ENCODE results near the gene CFAP46. TPM values are rescaled to one million over a fixed set of nuclear protein-coding genes. Genes with fewer than 3 reads are reported as not detected.
"Not testable (repeated sequence)": the region's sequence is repeated elsewhere in the genome, so short reads cannot be mapped to it uniquely, and the experiment has no call there.

Gene CFAP46
- total RNA-seq, 1 experiment from 2014 or later: not detected

GRCh38 chr10:132924046-132924952 lies 18.1 kb downstream of the CFAP46 start:
- CTCF ChIA-PET: no interaction called here
- BruUV-seq (replicated peaks): no TSS peak
- intact Hi-C loops (cut with micrococcal nuclease; ENCODE audit: unreplicated experiment): no loop called here

GRCh38 chr10:132923384-132923783 lies 19.0 kb downstream of the CFAP46 start:
- H3K4me3 Mint-ChIP-seq (ENCODE audit: low read depth, unreplicated experiment); CTCF ChIA-PET; H3K36me3 Mint-ChIP-seq (ENCODE audit: insufficient read depth, unreplicated experiment): not testable (repeated sequence)

More at GRCh38 chr10:132924046-132924952, 18.1 kb downstream of the CFAP46 start:
- no peak for TF ChIP-seq CTCF (IDR thresholded peaks at IDR 0.05; ENCODE audit: unreplicated experiment)
- Mint-ChIP-seq H3K36me3 (ENCODE audit: insufficient read depth, unreplicated experiment) (no peaks in the 10 kb centered on the region), H3K4me1 (ENCODE audit: low read depth, unreplicated experiment) (no peaks in the 10 kb centered on the region), H3K27ac (ENCODE audit: unreplicated experiment) (no peak overlapping the region), H3K27me3 (ENCODE audit: unreplicated experiment) (no peaks in the 10 kb centered on the region), H3K4me3 (ENCODE audit: low read depth, unreplicated experiment) (no peak overlapping the region), H3K9me3 (ENCODE audit: low read depth, unreplicated experiment) (no peaks in the 10 kb centered on the region)
- DNase-seq: no peak

GRCh38 chr10:132922872-132923271 lies 19.5 kb downstream of the CFAP46 start:
- H3K9me3 Mint-ChIP-seq (ENCODE audit: low read depth, unreplicated experiment): no peaks in the 10 kb centered on the region
- no peak for TF ChIP-seq CTCF (IDR thresholded peaks at IDR 0.05; ENCODE audit: unreplicated experiment)
- H3K4me3 Mint-ChIP-seq (ENCODE audit: low read depth, unreplicated experiment): no peak overlapping the region
- H3K36me3 Mint-ChIP-seq (ENCODE audit: insufficient read depth, unreplicated experiment): no peaks in the 10 kb centered on the region
- CTCF ChIA-PET: no interaction called here
- no peak overlapping the region for H3K27ac Mint-ChIP-seq (ENCODE audit: unreplicated experiment)
- no peaks in the 10 kb centered on the region for H3K27me3 Mint-ChIP-seq (ENCODE audit: unreplicated experiment)
- BruUV-seq (replicated peaks): no TSS peak
- DNase-seq: no peak
- intact Hi-C loops (cut with micrococcal nuclease; ENCODE audit: unreplicated experiment): no loop called here
- no peaks in the 10 kb centered on the region for H3K4me1 Mint-ChIP-seq (ENCODE audit: low read depth, unreplicated experiment)

More at GRCh38 chr10:132923384-132923783, 19.0 kb downstream of the CFAP46 start:
- BruUV-seq (replicated peaks); H3K27ac Mint-ChIP-seq (ENCODE audit: unreplicated experiment); DNase-seq; H3K9me3 Mint-ChIP-seq (ENCODE audit: low read depth, unreplicated experiment); H3K27me3 Mint-ChIP-seq (ENCODE audit: unreplicated experiment); intact Hi-C loops (cut with micrococcal nuclease; ENCODE audit: unreplicated experiment); H3K4me1 Mint-ChIP-seq (ENCODE audit: low read depth, unreplicated experiment): not testable (repeated sequence)

- no peak overlapping the region for H3K4me3 Mint-ChIP-seq (ENCODE audit: low read depth, unreplicated experiment)
Measured at GRCh38 chr10:132921818-132922807, 20.3 kb downstream of the CFAP46 start.

More at GRCh38 chr10:132921818-132922807, 20.3 kb downstream of the CFAP46 start:
- Mint-ChIP-seq H3K27me3 (ENCODE audit: unreplicated experiment) (no peaks in the 10 kb centered on the region), H3K27ac (ENCODE audit: unreplicated experiment) (no peak overlapping the region), H3K9me3 (ENCODE audit: low read depth, unreplicated experiment) (no peaks in the 10 kb centered on the region), H3K4me1 (ENCODE audit: low read depth, unreplicated experiment) (no peaks in the 10 kb centered on the region), H3K36me3 (ENCODE audit: insufficient read depth, unreplicated experiment) (no peaks in the 10 kb centered on the region)
- no peak for DNase-seq
- intact Hi-C loops (cut with micrococcal nuclease; ENCODE audit: unreplicated experiment): no loop called here
- CTCF ChIA-PET: no interaction called here
- BruUV-seq (replicated peaks): no TSS peak
- no peak for TF ChIP-seq CTCF (IDR thresholded peaks at IDR 0.05; ENCODE audit: unreplicated experiment)

Measured in Calu3 (cell line).